BE2C (cell line): ENCODE results near the gene DNAAF2.

Experiments used
- DNase-seq: peaks from one replicate; pipeline ENCODE4 v3.0.0-alpha.2; 2020
- H3K27me3 ChIP-seq: fragments of 250-450 bp; sonication (Bioruptor Pico); 2 replicates; pipeline ENCODE4 v1.5.1; 2020; ENCODE audit warnings: mild to moderate bottlenecking
- H3K36me3 ChIP-seq: fragments of 250-450 bp; sonication (Bioruptor Pico); 2 replicates; pipeline ENCODE4 v1.5.1; 2020; ENCODE audit warnings: mild to moderate bottlenecking
- H3K4me1 ChIP-seq: fragments of 250-450 bp; sonication (Bioruptor Pico); 2 replicates; pipeline ENCODE4 v1.5.1; 2020
- H3K4me3 ChIP-seq: 2 replicates; pipeline ENCODE4 v1.5.1; 2011; ENCODE audit warnings: low read depth, low read length
- H3K9me3 ChIP-seq: fragments of 250-450 bp; sonication (Bioruptor Pico); 2 replicates; pipeline ENCODE4 v1.5.1; 2020
- CTCF ChIP-seq: IDR thresholded peaks from 2 replicates; pipeline ENCODE4 v1.5.1; 2012; ENCODE audit warnings: mild to moderate bottlenecking, low read depth, low read length

DNAAF2 gene

DNA sequence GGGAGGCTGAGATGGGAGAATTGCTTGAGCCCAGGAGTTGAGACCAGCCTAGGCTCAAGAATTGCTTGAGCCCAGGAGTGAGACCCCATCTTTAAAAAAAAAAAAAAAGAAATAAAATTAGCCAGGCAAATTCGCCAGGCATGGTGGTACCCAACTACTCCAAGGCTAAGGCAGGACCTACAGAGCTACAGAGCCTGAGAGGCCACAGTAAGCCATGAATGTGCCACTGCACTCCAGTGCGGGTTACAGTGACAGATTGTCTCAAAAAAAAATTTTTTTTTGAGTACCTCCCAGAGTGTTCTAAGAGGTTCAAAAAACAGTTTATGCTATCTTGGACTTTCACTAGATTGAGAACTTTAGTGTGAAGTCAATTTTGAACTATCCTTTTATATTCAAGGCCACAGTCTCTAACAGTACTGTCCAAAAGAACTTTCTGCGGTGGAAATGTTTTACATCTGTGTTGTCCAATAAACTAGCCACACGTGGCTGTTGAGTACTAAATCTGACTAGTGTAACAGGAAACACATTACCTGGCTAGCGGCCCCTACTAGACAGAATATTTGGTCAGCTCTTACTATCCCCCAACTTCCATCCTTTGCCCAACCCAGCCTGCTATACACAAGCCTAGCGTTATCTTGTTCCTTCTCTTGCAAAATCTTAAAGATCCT, 17.1 kb downstream of the DNAAF2 start:
- no peaks in the 10 kb centered on the region for H3K9me3 ChIP-seq
- TF ChIP-seq CTCF, result no peak
- peaks cover 37% of the 10 kb centered on the region for H3K36me3 ChIP-seq
- no peaks in the 10 kb centered on the region for H3K27me3 ChIP-seq
- H3K4me1 ChIP-seq, result no peaks in the 10 kb centered on the region
- DNase-seq, result no peak
- no peak overlapping the region for H3K4me3 ChIP-seq

DNA sequence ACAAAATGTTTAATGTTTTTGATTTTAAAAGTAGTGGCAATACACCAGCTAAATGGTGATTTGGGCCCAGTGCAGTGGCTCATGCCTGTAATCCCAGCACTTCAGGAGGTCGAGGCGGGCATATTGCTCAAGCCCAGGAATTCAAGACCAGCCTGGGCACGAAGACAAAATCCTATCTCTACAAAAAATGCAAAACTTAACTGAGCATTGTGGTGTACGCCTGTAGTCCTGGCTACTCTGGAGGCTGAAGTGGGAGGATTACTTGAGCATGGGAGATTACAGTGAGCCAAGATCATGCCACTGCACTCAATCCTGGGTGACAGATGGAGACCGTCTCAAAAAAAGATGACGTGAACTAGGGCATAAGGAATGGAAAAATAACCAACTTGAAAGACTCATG, 19.3 kb downstream of the DNAAF2 start:
- Histone ChIP-seq H3K9me3 (no peaks in the 10 kb centered on the region), H3K4me3 (no peak overlapping the region), H3K4me1 (no peaks in the 10 kb centered on the region), H3K36me3 (peaks cover 29% of the 10 kb centered on the region), H3K27me3 (no peaks in the 10 kb centered on the region)
- DNase-seq, result no peak
- TF ChIP-seq CTCF, result no peak

DNA sequence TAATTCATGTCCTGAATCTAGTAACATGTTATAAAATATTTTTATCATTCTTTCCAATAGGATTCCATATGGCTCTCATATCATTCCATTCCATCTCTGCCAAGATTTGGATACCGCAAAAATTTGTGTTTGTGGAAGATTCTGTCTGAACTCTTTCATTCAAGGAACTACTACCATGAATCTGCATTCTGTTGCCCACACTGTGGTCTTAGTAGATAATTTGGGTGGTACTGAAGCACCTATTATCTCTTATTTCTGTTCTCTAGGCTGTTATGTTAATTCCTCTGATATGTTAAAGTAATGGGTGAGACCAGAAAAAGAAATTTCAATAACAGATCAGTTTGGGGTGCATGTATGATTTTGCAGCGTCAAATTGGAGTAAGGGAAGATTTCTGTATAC, 20.8 kb downstream of the DNAAF2 start:
- no peak for DNase-seq
- no peaks in the 10 kb centered on the region for H3K27me3 ChIP-seq
- no peaks in the 10 kb centered on the region for H3K4me1 ChIP-seq
- H3K36me3 ChIP-seq, result peaks cover 35% of the 10 kb centered on the region
- TF ChIP-seq CTCF, result no peak
- no peak overlapping the region for H3K4me3 ChIP-seq
- no peaks in the 10 kb centered on the region for H3K9me3 ChIP-seq

DNA sequence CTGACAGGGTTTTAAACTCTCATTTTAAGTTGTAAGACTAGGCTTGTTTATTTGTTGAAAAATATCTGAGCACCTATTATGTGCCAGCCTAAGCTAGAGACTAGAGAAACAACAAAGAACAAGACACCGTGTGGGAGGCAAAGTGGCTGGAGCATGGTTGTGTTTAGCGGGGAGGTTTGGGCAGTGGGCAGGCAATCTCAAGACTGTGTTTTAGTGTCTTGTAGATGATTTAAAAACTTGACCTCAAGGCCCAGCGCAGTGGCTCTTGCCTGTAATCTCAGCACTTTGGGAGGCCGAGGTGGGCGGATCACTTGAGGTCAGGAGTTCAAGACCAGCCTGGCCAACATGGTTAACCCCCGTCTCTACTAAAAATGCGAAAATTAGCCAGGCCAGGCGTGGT, 22.4 kb downstream of the DNAAF2 start:
- peaks cover 25% of the 10 kb centered on the region for H3K36me3 ChIP-seq
- H3K4me1 ChIP-seq, result no peaks in the 10 kb centered on the region
- no peak for DNase-seq
- no peaks in the 10 kb centered on the region for H3K27me3 ChIP-seq
- no peak overlapping the region for H3K4me3 ChIP-seq
- H3K9me3 ChIP-seq, result no peaks in the 10 kb centered on the region
- no peak for TF ChIP-seq CTCF

GRCh38 chr14:49612251-49612650, 22.8 kb downstream of the DNAAF2 start:
- no peak for DNase-seq
- no peaks in the 10 kb centered on the region for H3K27me3 ChIP-seq
- TF ChIP-seq CTCF, result no peak
- no peak overlapping the region for H3K4me3 ChIP-seq
- H3K36me3 ChIP-seq, result peaks cover 25% of the 10 kb centered on the region
- no peaks in the 10 kb centered on the region for H3K9me3 ChIP-seq
- H3K4me1 ChIP-seq, result no peaks in the 10 kb centered on the region

DNA sequence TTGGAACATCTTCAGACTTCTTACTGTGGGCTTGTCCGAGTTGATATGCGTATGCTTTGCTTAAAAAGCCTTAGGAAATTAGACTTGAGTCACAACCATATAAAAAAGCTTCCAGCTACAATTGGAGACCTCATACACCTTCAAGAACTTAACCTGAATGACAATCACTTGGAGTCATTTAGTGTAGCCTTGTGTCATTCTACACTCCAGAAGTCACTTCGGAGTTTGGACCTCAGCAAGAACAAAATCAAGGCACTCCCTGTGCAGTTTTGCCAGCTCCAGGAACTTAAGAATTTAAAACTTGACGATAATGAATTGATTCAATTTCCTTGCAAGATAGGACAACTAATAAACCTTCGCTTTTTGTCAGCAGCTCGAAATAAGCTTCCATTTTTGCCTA, 27.5 kb downstream of the DNAAF2 start:
- Histone ChIP-seq H3K36me3 (peaks cover 39% of the 10 kb centered on the region), H3K4me3 (no peak overlapping the region), H3K27me3 (no peaks in the 10 kb centered on the region), H3K9me3 (no peaks in the 10 kb centered on the region), H3K4me1 (no peaks in the 10 kb centered on the region)
- TF ChIP-seq CTCF, result no peak
- no peak for DNase-seq
